Heart left ventricle (tissue), 16 donors: ENCODE data around the gene CEP192. TPM values are rescaled to one million over a fixed set of nuclear protein-coding genes. Genes with fewer than 3 reads are reported as not detected.

Source experiments
- ATAC-seq, 4 donors: fragments of 200-7000 bp; cut with Tn5 transposase; one replicate each; pipeline ENCODE4 v1.9.1; 2020 to 2022; ENCODE audit warnings: moderate library complexity in 4 of 4, mild to moderate bottlenecking in 3 of 4, moderate number of reproducible peaks in 1 of 4
- DNase-seq, 5 donors: peaks; one replicate each; pipeline ENCODE4 v3.0.0-alpha.2; 2020
- H3K27ac ChIP-seq, 12 donors: fragments of 200-600 bp; sonication (generic) in 4 of 12; one replicate each; pipeline versions ENCODE4 v1.5.0 to v1.8.0; 2016 to 2022; ENCODE audit warnings: mild to moderate bottlenecking in 2 of 12
- H3K27me3 ChIP-seq, 9 donors: fragments of 200-600 bp; sonication (generic) in 2 of 9; one replicate each; pipeline versions ENCODE4 v1.5.1 to v1.8.0; 2016 to 2022; ENCODE audit warnings: mild to moderate bottlenecking in 3 of 9
- H3K36me3 ChIP-seq, 9 donors: fragments of 200-600 bp; sonication (generic) in 2 of 9; one replicate each; pipeline versions ENCODE4 v1.5.0 to v1.8.0; 2018 to 2022; ENCODE audit warnings: mild to moderate bottlenecking in 2 of 9
- H3K4me1 ChIP-seq, 12 donors: fragments of 200-600 bp; sonication (generic) in 4 of 12; one replicate each; pipeline versions ENCODE4 v1.5.0 to v1.8.0; 2016 to 2022; ENCODE audit warnings: mild to moderate bottlenecking in 3 of 12
- H3K4me3 ChIP-seq, 12 donors: fragments of 200-600 bp; sonication (generic) in 4 of 12; one replicate each; pipeline versions ENCODE4 v1.5.0 to v1.8.0; 2017 to 2022; ENCODE audit warnings: mild to moderate bottlenecking in 9 of 12, moderate library complexity in 4 of 12
- H3K9me3 ChIP-seq, 12 donors: fragments of 200-600 bp; sonication (generic) in 4 of 12; one replicate each; pipeline versions ENCODE4 v1.5.0 to v1.8.0; 2016 to 2022; ENCODE audit warnings: mild to moderate bottlenecking in 1 of 12
- CTCF ChIP-seq, 12 donors: fragments of 200-600 bp; sonication (generic) in 4 of 12; IDR thresholded peaks; one replicate each; pipeline versions ENCODE4 v1.5.0 to v1.8.0; 2018 to 2022; ENCODE audit warnings: antibody characterized with exemption in 12 of 12, mild to moderate bottlenecking in 5 of 12
- POLR2A ChIP-seq, 2 donors: fragments of 450-650 bp; IDR thresholded peaks; one replicate each; pipeline ENCODE4 v1.6.1; 2017; ENCODE audit warnings: antibody characterized with exemption in 2 of 2, mild to moderate bottlenecking in 2 of 2, moderate library complexity in 2 of 2
- WGBS, 4 donors: extraction: QIAGEN DNeasy Blood & Tissue Kit in 2 of 4; methylation state at CpG; one replicate each; pipeline versions ENCODE4 v1.1.5 to v1.1.7; 2013 to 2018; 5-methylcytosine and 5-hydroxymethylcytosine counted together
- intact Hi-C, 10 donors: fragments of 100-400 bp; cut with DNase I; formaldehyde crosslinking; loops; one replicate each; pipeline versions ENCODE4 v1.11.1 to v1.14.2; 2022
- polyA plus RNA-seq, 2 donors: library from polyadenylated mRNA; stranded (reverse); fragments of 200-250 nt; gene quantifications; one replicate each; pipeline ENCODE4 v1.2.3, GENCODE V29; 2013
- total RNA-seq, 9 donors: library from RNA; depleted of rRNA in 2 of 9; stranded (reverse); fragments of >200 nt in 2 of 9; fragmentation: NEBNext Ultra II Directional in 3 of 9; extraction: Animal tissue kit (Norgen Biotek cat#: 25700) in 3 of 9; gene quantifications; one replicate each; pipeline versions ENCODE4 v1.1.0 to v1.2.4, GENCODE V29; 2016 to 2023
- donor health status: ischemic (EF 13 %, LVEDD 7.1; RV severe dilation, severe dysfunction).
- donor health status: healthy with polysubstance abuse.
- donor health status: DM: no; HTN: yes; CAD: no.
- donor health status: DM: no; HTN: no; CAD: no.
- donor health status: ischemic (EF 25% LVEDD 6.9; RV normal size, moderate dysfunction).
- donor health status: ischemic (EF 25% LVEDD 5.7; RV mildly dilated, moderate dysfunction).
- donor health status: healthy.
- donor health status: DM: yes; HTN: yes; CAD: no.
- donor health status: ischemic (EF 35%, LVEDD 5.7; RV mildly dilated, moderate dysfunction).
- donor health status: nonischemic (EF 11% LVEDD 7.7; RV severe dilation, severe dysfunction).
- donor health status: DM: yes; HTN: yes; CAD: no.
- donor health status: PGD.
- donor health status: ischemic (EF 29% LVEDD 5.4; RV normal size, mild dysfunction).
- donor health status: nonischemic (EF 23%, LVEDD 6.1; RV moderate dilation, normal function).

CEP192 gene
- total and polyA plus RNA-seq, 11 donors = 5.5 to 36.3 (median 24.1) TPM

GRCh38 chr18:13125191-13125590, 134.0 kb downstream of the CEP192 start:
- H3K4me3 ChIP-seq = no peak overlapping the region
- H3K4me1 ChIP-seq = peaks cover 0 to 9% (median 0%) of the 10 kb centered on the region in 12 donors
- 35 to 48% (median 42%) methylated on average over 5 of the region's 5 CpGs for WGBS, 4 donors
- intact Hi-C loops = loop anchor here in 1 of 10 donors (10.0 kb wide), 1 partner anchor 500 kb away; no protein-coding TSS in a partner anchor
- no peak for TF ChIP-seq CTCF (IDR thresholded peaks at IDR 0.05)
- TF ChIP-seq POLR2A (IDR thresholded peaks at IDR 0.05) = no peak
- ATAC-seq = no peak
- DNase-seq = no peak
- H3K36me3 ChIP-seq = peaks cover 0 to 59% (median 8%) of the 10 kb centered on the region in 9 donors
- no peaks in the 10 kb centered on the region for H3K27me3 ChIP-seq
- H3K27ac ChIP-seq = no peak overlapping the region
- no peaks in the 10 kb centered on the region for H3K9me3 ChIP-seq

- H3K36me3 ChIP-seq = peaks cover 0 to 44% (median 6%) of the 10 kb centered on the region in 9 donors
- WGBS, 4 donors = 90 to 93% (median 91%) methylated on average over 16 to 17 of the region's 17 CpGs
- TF ChIP-seq POLR2A (IDR thresholded peaks at IDR 0.05) (no peak), CTCF (IDR thresholded peaks at IDR 0.05) (no peak)
- ATAC-seq = peak in 1 of 4 donors; percentile 25
- intact Hi-C loops = loop anchor here in 2 of 10 donors (1.0 to 10.0 kb wide), 2 partner anchors 12 to 498 kb away; no protein-coding TSS in a partner anchor
- H3K4me1 ChIP-seq = no peaks in the 10 kb centered on the region
- H3K27me3 ChIP-seq = no peaks in the 10 kb centered on the region
- no peak overlapping the region for H3K27ac ChIP-seq
- no peak overlapping the region for H3K4me3 ChIP-seq
- no peak for DNase-seq
- H3K9me3 ChIP-seq = no peaks in the 10 kb centered on the region
Observed at GRCh38 chr18:13126966-13127598, 135.9 kb downstream of the CEP192 start.

GRCh38 chr18:13131283-13131682, 140.1 kb downstream of the CEP192 start:
- ATAC-seq (peak in 1 of 4 donors; percentile 11), DNase-seq (no peak)
- intact Hi-C loops = no loop called here
- H3K27ac ChIP-seq = no peak overlapping the region
- H3K27me3 ChIP-seq = peaks cover 0 to 5% (median 0%) of the 10 kb centered on the region in 9 donors
- TF ChIP-seq POLR2A (IDR thresholded peaks at IDR 0.05) = no peak
- no peak for TF ChIP-seq CTCF (IDR thresholded peaks at IDR 0.05)
- H3K4me1 ChIP-seq = peaks cover 0 to 5% (median 0%) of the 10 kb centered on the region in 12 donors
- H3K36me3 ChIP-seq = peaks cover 0 to 12% (median 2%) of the 10 kb centered on the region in 9 donors
- no peaks in the 10 kb centered on the region for H3K9me3 ChIP-seq
- WGBS, 4 donors = 69 to 89% (median 79%) methylated on average over 6 of the region's 6 CpGs
- no peak overlapping the region for H3K4me3 ChIP-seq

GRCh38 chr18:13134551-13135401, 143.6 kb downstream of the CEP192 start:
- Histone ChIP-seq H3K36me3 (no peaks in the 10 kb centered on the region), H3K9me3 (no peaks in the 10 kb centered on the region), H3K4me1 (peaks cover 0 to 15% (median 7%) of the 10 kb centered on the region in 12 donors), H3K27ac (no peak overlapping the region), H3K4me3 (no peak overlapping the region), H3K27me3 (peaks cover 0 to 5% (median 0%) of the 10 kb centered on the region in 9 donors)
- no peak for ATAC-seq
- intact Hi-C loops = no loop called here
- no peak for TF ChIP-seq CTCF (IDR thresholded peaks at IDR 0.05)
- TF ChIP-seq POLR2A (IDR thresholded peaks at IDR 0.05) = no peak
- no peak for DNase-seq
- WGBS, 4 donors = 93 to 96% (median 96%) methylated on average over 23 to 52 of the region's 52 CpGs
